ENCODE results near the gene NXPH4. TPM values are rescaled to one million over a fixed set of nuclear protein-coding genes. Genes with fewer than 3 reads are reported as not detected.

The NXPH4 gene
- total RNA-seq, 2 donors from 2014 or later: 0.11 to 0.54 TPM

GRCh38 chr12:57258977-57259970, 42.7 kb downstream of the NXPH4 start:
- no peak overlapping the region for H3K27ac Mint-ChIP-seq
- H3K36me3 Mint-ChIP-seq: no peaks in the 10 kb centered on the region
- H3K9me3 Mint-ChIP-seq: no peaks in the 10 kb centered on the region
- no peak for ATAC-seq
- DNase-seq (ENCODE audit: low spot score in 2 of 2): no peak

GRCh38 chr12:57260366-57260765, 43.8 kb downstream of the NXPH4 start:
- no peak for DNase-seq (ENCODE audit: low spot score in 2 of 2)
- ATAC-seq: no peak
- no peaks in the 10 kb centered on the region for H3K9me3 Mint-ChIP-seq
- no peak overlapping the region for H3K27ac Mint-ChIP-seq
- H3K36me3 Mint-ChIP-seq: no peaks in the 10 kb centered on the region

- Mint-ChIP-seq H3K27ac (no peak overlapping the region), H3K36me3 (no peaks in the 10 kb centered on the region), H3K9me3 (no peaks in the 10 kb centered on the region)
- DNase-seq (ENCODE audit: low spot score in 2 of 2) (no peak), ATAC-seq (no peak)
Observed at GRCh38 chr12:57261428-57261865, 44.9 kb downstream of the NXPH4 start.

GRCh38 chr12:57262126-57262822, 45.7 kb downstream of the NXPH4 start:
- peaks cover 0 to 6% of the 10 kb centered on the region in 2 donors for H3K36me3 Mint-ChIP-seq

GRCh38 chr12:57263096-57263495, 46.5 kb downstream of the NXPH4 start:
- H3K9me3 Mint-ChIP-seq: no peaks in the 10 kb centered on the region
- peaks cover 0 to 6% of the 10 kb centered on the region in 2 donors for H3K36me3 Mint-ChIP-seq
- DNase-seq (ENCODE audit: low spot score in 2 of 2) (no peak), ATAC-seq (no peak)
- H3K27ac Mint-ChIP-seq: no peak overlapping the region

More at GRCh38 chr12:57262126-57262822, 45.7 kb downstream of the NXPH4 start:
- DNase-seq (ENCODE audit: low spot score in 2 of 2) (no peak), ATAC-seq (no peak)
- Mint-ChIP-seq H3K27ac (no peak overlapping the region), H3K9me3 (no peaks in the 10 kb centered on the region)

- Mint-ChIP-seq H3K27ac (peak overlapping the region in 1 of 2 donors; percentile 1), H3K9me3 (no peaks in the 10 kb centered on the region)
Observed at GRCh38 chr12:57266681-57267080, 50.1 kb downstream of the NXPH4 start.

GRCh38 chr12:57268264-57268663, 51.7 kb downstream of the NXPH4 start:
- H3K27ac Mint-ChIP-seq: peak overlapping the region; percentile 68 to 77
- H3K9me3 Mint-ChIP-seq: no peaks in the 10 kb centered on the region
- ATAC-seq: peak; percentile 87 to 89
- peaks cover 6 to 8% of the 10 kb centered on the region in 2 donors for H3K36me3 Mint-ChIP-seq
- DNase-seq (ENCODE audit: low spot score in 2 of 2): peak in 1 of 2 donors; percentile 14

More at GRCh38 chr12:57266681-57267080, 50.1 kb downstream of the NXPH4 start:
- no peak for ATAC-seq
- H3K36me3 Mint-ChIP-seq: peaks cover 6 to 8% of the 10 kb centered on the region in 2 donors
- DNase-seq (ENCODE audit: low spot score in 2 of 2): no peak

- Mint-ChIP-seq H3K9me3 (no peaks in the 10 kb centered on the region), H3K36me3 (peaks cover 8 to 12% of the 10 kb centered on the region in 2 donors), H3K27ac (peak overlapping the region in 1 of 2 donors; percentile 10)
- DNase-seq (ENCODE audit: low spot score in 2 of 2): no peak
- ATAC-seq: no peak
Observed at GRCh38 chr12:57270966-57271470, 54.4 kb downstream of the NXPH4 start.

GRCh38 chr12:57272337-57273151, 56.0 kb downstream of the NXPH4 start:
- H3K9me3 Mint-ChIP-seq: no peaks in the 10 kb centered on the region
- peaks cover 7 to 8% of the 10 kb centered on the region in 2 donors for H3K36me3 Mint-ChIP-seq
- H3K27ac Mint-ChIP-seq: no peak overlapping the region

GRCh38 chr12:57273516-57273915, 56.9 kb downstream of the NXPH4 start:
- peaks cover 8 to 17% of the 10 kb centered on the region in 2 donors for H3K36me3 Mint-ChIP-seq
- no peaks in the 10 kb centered on the region for H3K9me3 Mint-ChIP-seq
- no peak for DNase-seq (ENCODE audit: low spot score in 2 of 2)
- ATAC-seq: no peak
- H3K27ac Mint-ChIP-seq: peak overlapping the region in 1 of 2 donors; percentile 10

More at GRCh38 chr12:57272337-57273151, 56.0 kb downstream of the NXPH4 start:
- ATAC-seq: no peak
- DNase-seq (ENCODE audit: low spot score in 2 of 2): no peak

Other genes starting within 250 kb of the NXPH4 start
- 1 to 10 TPM; 5.1 to 6.1 TPM for gene ZBTB39, start 210.2 kb upstream of the NXPH4 start, total RNA-seq
- gene TAC3, start 200.3 kb upstream of the NXPH4 start, total RNA-seq: 1 to 10 TPM in 1 of 2 donors, under 1 TPM in 1; 0.50 to 1.7 TPM
- gene MYO1A, start 166.7 kb upstream of the NXPH4 start, total RNA-seq: 1 to 10 TPM; 3.3 to 4.7 TPM
- gene NEMP1, start 138.0 kb upstream of the NXPH4 start, total RNA-seq: 100 to 1,000 TPM in 1 of 2 donors, 10 to 100 TPM in 1; 80.2 to 182 TPM
- 10 to 100 TPM; 39.1 to 39.3 TPM for gene NAB2, start 127.7 kb upstream of the NXPH4 start, total RNA-seq
- gene STAT6, start 105.4 kb upstream of the NXPH4 start, total RNA-seq: 100 to 1,000 TPM; 213 to 283 TPM
- 1 to 10 TPM; 1.3 to 5.9 TPM for gene LRP1, start 88.3 kb upstream of the NXPH4 start, total RNA-seq
- gene LRP1-AS, start 69.2 kb upstream of the NXPH4 start, total RNA-seq: not detected
- 100 to 1,000 TPM; 360 to 376 TPM for gene SHMT2, start 12.9 kb downstream of the NXPH4 start, total RNA-seq
- gene STAC3, start 34.4 kb downstream of the NXPH4 start, total RNA-seq: 1 to 10 TPM; 2.8 to 5.4 TPM
- gene R3HDM2, start 214.2 kb downstream of the NXPH4 start, total RNA-seq: 10 to 100 TPM; 36.3 to 57.1 TPM
- gene INHBC, start 218.0 kb downstream of the NXPH4 start, total RNA-seq: not detected
- under 1 TPM; 0.18 to 0.23 TPM for gene INHBE, start 238.5 kb downstream of the NXPH4 start, total RNA-seq
- gene GLI1, start 243.0 kb downstream of the NXPH4 start, total RNA-seq: under 1 TPM in 1 of 2 donors, not detected in 1; 0.49 TPM